ENCODE measurements around the gene TXNRD1.

TXNRD1 gene

DNA sequence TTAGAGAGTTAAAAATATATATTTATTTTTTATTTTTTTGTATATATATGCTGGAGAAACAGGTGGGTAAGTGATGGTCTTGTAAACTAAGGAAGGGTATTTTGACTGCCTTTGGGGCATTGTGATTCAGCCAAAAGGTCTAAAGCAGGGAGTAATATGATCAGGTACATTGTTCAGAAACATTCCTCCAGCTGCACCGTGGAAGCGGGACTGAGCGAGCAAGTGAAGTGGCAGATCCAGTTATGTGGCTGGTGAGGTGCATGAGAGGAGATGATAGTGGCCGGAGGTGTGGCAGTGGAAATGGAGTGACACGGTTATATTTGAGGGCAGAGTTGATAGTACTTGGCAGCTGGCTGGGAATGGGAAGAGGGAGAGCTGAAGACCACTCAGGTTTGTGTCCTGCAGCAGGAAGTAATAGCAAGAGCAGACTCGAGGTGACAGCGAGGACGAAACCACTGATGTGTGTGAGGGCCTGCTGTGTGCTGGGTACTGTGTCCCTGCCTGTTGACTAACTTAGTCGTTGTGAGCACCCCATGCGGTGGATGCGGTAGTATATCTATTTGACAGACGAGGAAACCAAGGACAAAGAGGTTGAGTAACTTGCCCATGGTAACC lies 127.2 kb downstream of the TXNRD1 start:
- DNase-seq = no peak
- intact Hi-C loops (cut with DNase I) = no loop called here

DNA sequence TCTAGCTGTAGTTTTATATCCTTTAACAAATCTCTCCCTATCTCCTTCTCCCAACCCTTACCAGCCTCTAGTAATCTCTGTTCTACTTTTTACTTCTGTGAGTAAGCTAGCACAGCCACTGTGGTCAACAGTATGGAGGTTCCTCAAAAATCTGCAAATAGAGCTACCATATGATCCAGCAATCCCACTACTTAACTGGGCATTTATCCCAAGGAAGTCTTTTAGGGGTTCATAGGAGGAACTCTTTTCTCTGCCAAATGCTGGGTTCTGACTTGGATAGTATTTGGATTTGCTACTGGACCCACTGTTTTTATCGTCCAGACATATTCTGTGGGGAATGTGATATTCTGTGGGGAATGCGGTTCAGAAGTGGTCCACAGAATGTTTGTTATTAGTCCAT lies 129.1 kb downstream of the TXNRD1 start:
- no peak for DNase-seq
- intact Hi-C loops (cut with DNase I) = no loop called here

DNA sequence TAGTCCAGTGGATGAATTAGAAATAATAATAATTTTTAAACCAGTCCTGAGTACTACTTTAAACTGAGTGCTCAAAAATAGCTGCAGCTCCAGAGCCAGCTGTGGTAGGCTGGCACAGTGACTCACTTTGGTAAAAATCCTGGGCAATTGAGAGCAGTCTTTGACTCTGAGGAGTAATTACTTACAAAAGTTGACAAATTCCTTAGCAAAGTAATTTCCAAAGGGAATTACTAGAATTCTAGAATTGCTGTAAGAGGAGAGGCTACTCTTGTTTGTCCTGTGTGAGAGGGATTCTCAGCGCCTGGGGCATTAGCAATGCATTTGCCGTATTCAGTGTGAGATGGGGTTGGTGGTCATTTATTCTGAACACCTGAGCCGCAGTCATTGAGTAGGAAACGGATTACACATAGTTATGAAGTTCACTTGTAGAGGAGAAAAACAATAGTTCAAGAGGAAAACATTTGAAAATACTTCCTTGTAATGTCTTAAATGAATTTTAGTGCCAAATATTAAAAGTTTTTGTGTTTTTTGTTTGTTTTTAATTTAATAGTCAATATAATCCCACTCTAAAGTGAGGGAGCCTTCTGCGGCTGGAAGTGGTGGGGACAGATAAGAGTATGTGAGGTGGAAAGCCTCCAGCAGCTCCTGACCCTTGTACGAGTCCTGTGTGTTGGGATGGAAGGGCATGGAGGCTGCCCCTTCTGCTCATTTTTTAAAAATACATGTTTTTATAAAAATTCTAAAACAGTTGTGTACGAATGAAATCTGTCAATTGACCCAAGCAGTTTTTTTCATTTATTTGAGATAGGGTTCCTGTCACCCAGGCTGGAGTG lies 129.9 kb downstream of the TXNRD1 start:
- DNase-seq = no peak
- intact Hi-C loops (cut with DNase I) = no loop called here

DNA sequence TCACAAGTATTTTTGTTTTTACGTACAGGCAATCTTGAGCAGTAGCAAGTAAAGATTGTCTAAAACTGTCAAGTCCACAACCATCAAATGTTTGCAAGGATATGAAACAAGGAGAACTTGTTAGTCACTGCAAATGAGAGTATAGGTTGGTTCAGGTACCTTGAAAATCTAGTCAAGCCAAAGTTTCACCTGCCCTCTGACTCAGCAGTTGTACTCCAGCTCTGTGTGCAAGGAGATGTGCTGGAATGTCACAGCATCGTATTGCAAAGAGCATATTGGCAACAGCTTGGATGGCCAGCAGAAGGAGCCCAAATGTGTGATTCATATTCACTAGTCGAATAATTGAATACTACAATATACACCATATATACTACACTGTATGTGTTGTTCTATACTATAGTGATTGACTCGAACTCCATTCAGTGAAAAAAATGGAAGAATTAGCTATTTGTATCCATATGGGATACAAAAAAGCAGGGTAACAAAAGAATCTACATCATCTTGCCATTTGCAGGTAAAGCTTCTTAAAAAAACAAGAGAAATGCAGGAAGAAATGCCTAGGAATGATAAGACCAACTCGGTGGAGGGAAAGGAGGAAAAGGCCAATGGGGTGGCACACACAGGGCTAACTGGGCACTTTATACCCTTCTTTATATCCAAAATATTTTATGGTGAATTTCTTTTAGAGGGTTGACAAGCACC lies 131.9 kb downstream of the TXNRD1 start:
- DNase-seq = no peak
- intact Hi-C loops (cut with DNase I) = no loop called here

DNA sequence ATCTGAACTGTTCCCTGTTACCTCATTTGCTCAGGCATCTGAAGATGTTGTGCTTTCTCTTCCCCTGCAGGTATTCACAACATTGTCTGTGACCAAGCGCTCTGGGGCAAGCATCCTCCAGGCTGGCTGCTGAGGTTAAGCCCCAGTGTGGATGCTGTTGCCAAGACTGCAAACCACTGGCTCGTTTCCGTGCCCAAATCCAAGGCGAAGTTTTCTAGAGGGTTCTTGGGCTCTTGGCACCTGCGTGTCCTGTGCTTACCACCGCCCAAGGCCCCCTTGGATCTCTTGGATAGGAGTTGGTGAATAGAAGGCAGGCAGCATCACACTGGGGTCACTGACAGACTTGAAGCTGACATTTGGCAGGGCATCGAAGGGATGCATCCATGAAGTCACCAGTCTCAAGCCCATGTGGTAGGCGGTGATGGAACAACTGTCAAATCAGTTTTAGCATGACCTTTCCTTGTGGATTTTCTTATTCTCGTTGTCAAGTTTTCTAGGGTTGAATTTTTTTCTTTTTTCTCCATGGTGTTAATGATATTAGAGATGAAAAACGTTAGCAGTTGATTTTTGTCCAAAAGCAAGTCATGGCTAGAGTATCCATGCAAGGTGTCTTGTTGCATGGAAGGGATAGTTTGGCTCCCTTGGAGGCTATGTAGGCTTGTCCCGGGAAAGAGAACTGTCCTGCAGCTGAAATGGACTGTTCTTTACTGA lies 132.9 kb downstream of the TXNRD1 start:
- intact Hi-C loops (cut with DNase I) = no loop called here

DNA sequence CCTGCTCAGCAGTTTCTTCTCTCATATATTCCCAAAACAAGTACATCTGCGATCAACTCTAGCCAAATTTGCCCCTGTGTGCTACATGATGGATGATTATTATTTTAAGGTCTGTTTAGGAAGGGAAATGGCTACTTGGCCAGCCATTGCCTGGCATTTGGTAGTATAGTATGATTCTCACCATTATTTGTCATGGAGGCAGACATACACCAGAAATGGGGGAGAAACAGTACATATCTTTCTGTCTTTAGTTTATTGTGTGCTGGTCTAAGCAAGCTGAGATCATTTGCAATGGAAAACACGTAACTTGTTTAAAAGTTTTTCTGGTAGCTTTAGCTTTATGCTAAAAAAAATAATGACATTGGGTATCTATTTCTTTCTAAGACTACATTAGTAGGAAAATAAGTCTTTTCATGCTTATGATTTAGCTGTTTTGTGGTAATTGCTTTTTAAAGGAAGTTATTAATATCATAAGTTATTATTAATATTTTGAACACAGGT lies 133.5 kb downstream of the TXNRD1 start:
- no peak for DNase-seq
- intact Hi-C loops (cut with DNase I) = no loop called here

More for the DNA sequence above, 132.9 kb downstream of the TXNRD1 start:
- DNase-seq = no peak

DNA sequence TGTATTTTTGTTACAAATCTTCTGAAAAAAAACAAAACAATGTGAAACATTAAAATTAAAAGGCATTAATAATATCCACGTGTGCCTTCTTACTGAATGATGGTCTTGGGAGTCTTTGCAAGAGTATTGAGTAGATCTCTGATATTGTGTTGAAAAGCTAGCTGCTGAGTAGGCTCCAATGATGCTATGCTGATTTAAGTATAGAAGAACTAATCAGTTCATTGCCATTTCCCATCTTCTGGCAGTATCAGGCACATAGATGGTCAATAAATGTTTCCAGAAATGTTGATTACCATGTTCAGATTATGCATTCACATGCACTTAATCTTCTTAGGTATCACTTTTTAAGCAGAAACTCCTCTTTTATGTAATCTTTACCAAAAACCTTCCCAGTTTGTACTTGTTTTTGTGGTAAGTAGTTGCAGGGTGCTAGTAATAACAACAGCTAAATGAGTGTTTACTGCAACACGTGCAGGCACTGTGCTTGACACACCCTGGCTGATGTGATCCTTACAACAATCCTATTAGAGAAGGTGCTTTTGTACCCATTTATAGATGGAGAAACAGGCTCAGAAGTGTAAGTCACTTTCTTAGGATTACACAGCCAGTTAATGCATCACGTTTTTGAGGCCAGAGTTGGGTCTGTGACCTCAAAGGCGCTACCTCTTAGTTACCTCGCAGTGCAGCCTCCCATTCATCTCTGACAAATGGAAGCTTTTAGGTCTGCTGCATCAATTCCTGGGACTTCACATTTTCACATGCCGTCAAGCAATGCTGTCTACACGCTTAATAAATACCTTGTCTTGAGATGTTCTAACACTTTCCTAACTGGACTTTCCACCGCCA lies 134.9 kb downstream of the TXNRD1 start:
- intact Hi-C loops (cut with DNase I) = no loop called here
- no peak for DNase-seq

DNA sequence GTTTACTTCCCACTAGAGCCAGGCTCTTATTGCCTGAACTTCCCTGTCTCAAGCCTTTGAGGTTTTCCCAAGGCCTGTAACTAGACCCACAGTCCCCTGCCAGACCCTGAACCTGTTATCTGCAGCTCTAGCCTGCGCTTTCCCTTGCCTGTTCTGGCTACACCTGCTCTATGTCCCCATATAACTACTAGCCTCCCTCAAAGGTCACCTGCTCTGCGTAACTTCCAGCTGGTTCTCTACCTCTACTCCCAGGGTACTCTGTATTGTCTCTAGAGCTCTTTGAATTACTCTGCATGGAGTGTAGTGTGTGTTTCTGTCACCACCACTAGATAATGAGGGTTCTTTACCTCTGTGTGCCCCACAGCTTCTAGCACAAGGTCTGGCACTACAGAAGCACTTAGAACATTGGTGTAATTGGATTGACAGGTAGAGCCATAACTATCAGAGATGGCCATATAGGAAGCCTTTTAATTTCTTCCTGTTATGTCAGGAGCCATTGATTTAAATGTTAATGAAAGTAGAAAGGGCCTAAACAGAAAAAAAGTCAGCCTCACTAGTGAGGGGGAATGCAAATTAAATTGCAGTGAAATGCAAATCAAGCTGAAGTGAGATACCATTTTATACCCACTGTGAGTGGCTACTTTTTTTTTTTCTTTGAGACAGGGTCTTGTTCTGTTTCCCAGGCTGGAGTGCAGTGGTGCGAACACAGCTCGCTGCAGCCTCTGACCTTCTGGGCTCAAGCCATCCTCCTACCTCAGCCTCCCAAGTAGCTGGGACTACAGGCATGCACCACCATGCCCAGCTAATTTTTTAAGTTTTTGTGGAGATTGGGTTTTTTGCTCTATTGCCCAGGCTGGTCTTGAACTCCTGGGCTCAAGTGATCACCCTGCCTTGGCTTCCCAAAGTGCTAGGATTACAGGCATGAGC lies 135.7 kb downstream of the TXNRD1 start:
- intact Hi-C loops (cut with DNase I) = no loop called here
- no peak for DNase-seq

DNA sequence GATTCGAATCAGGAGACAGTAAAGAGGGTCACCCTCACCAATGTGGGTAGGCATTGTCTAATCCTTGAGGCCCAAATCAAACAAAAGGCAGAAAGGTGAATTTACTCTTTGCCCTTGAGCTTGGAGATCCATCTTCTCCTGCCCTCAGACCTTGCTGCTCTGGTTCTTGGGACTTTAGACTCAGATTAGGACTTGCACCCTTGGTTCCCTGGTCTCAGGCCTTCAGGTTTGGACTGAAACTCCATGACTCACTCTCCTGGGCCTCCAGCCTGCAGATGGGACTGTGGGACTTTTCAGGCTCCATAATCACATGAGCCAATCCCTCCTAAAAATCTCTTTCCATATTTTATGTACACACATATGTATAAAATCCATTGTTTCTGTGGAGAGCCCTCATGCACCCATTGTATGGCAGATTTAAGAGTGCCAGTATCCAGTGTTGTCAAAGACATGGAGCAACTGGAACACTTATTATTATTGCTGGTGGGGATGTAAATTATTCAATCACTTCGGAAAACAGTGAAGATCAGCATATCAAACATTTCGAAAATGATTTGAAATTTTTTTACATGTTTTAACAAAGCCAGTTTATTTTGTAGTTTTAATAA lies 136.6 kb downstream of the TXNRD1 start:
- DNase-seq = no peak
- intact Hi-C loops (cut with DNase I) = no loop called here

DNA sequence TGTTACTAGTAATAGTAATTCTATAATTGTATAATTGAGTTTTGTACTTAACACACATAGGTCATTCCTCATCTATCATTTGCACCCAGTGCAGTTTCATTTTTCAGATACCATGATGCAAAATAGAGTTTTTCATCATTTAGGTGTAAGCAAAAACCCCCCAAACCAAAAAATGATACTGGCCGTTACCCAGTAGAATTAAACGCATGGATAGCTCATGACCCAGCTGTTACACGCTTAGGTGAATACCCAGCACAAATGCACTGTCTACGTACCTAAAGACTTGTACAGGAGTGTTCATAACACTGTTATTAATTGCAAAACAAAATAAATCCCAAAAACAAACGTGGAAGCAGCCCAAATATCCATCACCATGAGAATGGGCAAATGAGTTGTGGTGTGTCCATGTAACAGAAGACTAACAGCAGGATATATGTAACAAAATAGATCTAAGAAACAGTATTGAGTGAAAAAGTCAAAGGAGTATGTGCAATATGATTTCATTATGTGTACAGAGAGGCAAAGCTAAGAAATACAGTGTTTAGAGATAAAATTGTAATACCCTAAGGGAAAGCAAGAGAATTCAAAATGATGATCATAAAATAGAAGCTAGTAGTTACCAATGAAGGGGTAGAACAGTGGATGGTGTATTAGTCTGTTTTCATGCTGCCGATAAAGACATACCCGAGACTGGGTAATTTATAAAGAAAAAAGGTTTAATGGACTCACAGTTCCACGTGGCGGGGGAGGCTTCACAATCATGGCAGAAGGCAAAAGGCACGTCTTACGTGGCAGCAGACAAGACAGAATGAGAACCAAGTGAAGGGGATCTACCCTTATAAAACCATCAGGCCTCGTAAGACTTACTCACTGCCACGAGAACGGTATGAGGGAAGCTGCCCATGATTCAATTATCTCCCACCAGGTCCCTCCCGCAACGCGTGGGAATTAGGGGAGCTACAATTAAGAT lies 137.7 kb downstream of the TXNRD1 start:
- intact Hi-C loops (cut with DNase I) = no loop called here
- no peak for DNase-seq

DNA sequence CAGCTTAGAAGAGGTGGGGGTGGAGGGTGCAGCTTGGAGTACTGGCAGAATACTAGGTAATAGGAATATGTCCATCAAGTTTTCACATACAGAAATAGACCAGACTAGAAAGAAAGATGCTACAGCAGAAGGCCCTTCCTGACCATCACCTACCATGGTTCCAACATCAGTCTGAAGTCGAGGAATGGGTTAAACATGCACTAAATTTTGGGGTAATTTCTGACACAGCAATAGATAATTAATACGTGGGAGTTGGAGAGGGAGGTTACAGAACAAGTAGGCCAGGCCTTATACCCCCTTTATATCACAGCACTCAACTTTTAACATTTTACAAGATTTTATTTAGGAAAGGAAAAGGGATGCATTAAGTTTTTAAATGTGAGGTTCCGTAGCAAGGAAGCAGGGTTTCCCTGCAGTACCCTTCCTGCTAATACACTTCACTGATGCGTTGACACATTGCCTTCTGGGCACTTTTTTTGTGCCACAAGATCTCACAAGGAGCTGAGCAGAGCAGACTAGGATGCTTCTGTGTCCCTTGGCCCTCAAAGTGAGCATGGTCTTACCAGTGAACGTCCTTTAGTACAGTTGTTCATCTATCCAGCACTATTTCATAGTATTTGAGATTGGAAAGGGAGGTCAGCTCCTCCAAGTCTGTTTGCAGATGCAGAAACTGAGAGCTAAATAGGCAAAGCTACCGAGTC lies 138.7 kb downstream of the TXNRD1 start:
- intact Hi-C loops (cut with DNase I) = no loop called here
- DNase-seq = no peak

DNA sequence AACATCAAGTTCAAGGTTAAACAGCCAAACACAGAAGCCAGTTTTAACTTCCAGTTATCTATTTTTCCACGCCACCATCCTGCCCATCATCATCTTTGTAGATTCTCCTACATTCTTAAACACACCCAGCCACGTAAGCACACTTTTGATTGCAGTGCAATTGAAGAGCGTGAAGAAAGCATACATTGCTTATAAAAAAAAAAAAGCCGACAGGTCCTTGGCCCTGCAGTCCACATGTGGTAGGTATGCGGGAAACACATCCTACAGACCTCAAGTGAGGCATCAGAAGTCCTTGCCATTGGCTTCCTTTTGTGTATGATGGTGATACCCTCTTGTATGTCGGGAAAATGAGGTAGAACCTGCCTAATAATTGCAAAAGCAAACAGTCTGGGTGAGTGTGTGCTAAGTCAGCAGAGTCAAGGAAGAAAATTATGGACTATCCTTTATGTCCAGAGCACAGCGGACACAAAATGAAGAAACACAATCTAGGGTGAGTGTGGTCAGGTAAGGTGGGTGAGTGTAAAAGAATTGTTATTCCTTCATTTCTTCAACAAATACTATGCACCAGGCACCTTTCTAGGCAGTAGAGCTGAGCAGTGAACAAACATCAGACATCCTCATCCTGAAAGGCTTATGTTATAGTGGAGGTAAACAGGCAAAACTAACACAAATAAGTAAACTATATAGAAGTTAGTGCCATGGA lies 139.4 kb downstream of the TXNRD1 start:
- intact Hi-C loops (cut with DNase I) = no loop called here

DNA sequence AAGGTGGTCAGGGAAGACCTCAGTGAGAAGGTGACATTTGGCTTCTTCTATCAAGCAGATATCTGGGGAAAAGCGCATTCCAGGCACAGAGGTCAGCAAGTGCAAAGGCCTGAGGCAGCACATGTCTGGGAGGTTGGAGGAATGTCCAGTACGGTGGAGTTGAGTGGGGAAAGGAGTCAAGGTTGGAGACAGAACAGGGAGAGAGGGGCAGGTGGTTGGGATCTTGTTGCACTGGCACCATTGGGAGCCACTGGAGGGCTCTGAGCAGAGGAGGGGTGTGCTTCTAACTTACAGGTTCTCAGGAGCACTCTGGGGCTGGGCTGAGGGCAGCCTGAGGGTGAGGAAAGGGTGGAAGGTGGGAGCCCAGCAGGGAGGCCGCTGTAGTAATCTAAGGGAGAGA lies 140.1 kb downstream of the TXNRD1 start:
- intact Hi-C loops (cut with DNase I) = no loop called here
- DNase-seq = no peak

More for the DNA sequence above, 139.4 kb downstream of the TXNRD1 start:
- no peak for DNase-seq

DNA sequence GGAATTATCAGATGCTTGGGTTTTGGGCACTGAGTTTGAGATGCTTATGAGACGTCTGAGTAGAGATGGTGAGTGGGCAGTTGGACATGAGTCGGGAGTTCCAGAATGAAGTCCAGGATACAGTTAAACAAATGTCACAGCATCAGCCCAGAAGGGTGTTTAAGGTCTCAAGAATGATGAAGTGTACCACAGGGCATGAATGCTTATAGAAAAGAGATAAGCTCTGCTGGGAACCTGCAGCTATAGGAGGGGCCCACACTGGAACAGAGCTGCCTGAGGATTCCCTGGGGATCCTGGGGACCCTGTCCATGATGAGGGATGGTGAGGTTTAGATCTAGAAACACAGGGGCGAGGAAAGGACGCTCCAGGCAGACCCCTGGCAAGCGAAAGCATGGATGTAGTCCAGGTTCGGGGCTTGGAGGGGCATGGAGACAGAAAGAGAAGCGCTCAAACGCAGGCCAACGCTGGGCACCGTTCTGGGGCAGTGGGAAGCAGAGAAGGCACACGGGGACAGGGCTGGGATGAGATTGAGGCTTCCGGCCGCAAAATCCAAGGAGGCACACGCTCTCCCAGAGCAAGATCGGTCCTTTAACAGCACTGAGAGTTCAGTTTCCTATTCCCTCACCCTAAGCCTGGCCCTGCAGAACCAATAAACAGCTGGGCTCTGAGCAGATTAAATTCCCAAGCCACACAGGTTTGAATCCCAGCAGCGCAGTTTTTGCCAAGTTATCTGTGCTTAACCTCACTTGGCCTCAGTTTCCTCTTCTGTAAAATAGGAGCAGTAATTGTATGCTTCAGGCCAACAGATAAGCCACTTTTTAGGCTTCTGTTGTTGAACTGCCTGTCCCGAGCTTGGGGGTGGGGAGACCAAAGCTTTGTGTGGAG lies 140.9 kb downstream of the TXNRD1 start:
- no peak for DNase-seq
- intact Hi-C loops (cut with DNase I) = no loop called here

DNA sequence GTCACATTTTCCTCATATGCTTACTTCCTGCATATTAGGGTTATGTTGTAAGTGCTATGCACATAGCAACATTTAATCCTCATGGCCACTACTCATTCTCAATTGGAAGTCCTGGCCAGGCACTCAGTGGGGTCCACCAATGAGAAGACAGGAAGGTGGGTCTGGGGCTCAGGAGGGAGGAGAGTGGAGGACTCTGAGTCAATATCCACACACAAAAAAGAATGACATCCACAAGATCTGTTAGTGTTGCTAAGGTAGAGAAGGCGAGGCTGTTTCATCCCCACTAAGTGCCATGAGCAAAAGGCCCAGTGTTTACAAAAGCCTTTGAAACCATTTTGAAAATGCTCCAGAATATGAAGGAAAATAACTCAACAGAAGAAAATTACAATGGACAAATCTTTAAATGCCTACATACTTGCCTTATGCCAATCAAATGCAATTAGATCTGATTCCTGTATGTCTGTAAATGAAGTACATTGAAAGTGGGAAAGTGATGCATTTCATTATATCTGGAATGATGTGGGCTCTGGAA lies 141.9 kb downstream of the TXNRD1 start:
- DNase-seq = no peak
- intact Hi-C loops (cut with DNase I) = no loop called here

All from posterior cingulate gyrus (tissue), 11 donors.